ENCODE data around the gene RPLP1.

The RPLP1 gene

GRCh38 chr15:69414701-69415167 lies 37.9 kb upstream of the RPLP1 start:
- Histone ChIP-seq H3K79me2 (ENCODE audit: control insufficient read depth, low read length) (peaks cover 51% of the 10 kb centered on the region), H3K36me3 (ENCODE audit: control insufficient read depth, low read length) (peaks cover 44% of the 10 kb centered on the region), H3K27me3 (ENCODE audit: control insufficient read depth, low read length) (no peaks in the 10 kb centered on the region), H3K4me2 (ENCODE audit: low read length) (peak overlapping the region; percentile 93), H4K20me1 (ENCODE audit: control insufficient read depth, insufficient read depth, low read depth, low read length) (no peaks in the 10 kb centered on the region; the same call in 1 of the 2 replicates), H3K4me1 (ENCODE audit: control insufficient read depth, low read length) (peaks cover 19% of the 10 kb centered on the region), H3K9me3 (ENCODE audit: control insufficient read depth, insufficient read depth, low read length) (no peaks in the 10 kb centered on the region), H3K9me2 (replicated peaks; ENCODE audit: control insufficient read depth, low read length) (no peaks in the 10 kb centered on the region), H3F3A (ENCODE audit: control insufficient read depth, insufficient read depth) (no peaks in the 10 kb centered on the region), H3K4me3 (ENCODE audit: low read length) (peak overlapping the region; percentile 94), H3K27ac (ENCODE audit: low read depth, low read length) (peak overlapping the region; percentile 56)
- TF ChIP-seq CTCF (IDR thresholded peaks at IDR 0.05; ENCODE audit: low read depth, low read length, poor library complexity, severe bottlenecking) (no peak), EZH2phosphoT487 (IDR thresholded peaks at IDR 0.05; ENCODE audit: borderline replicate concordance, low read length) (no peak)

- Histone ChIP-seq H4K20me1 (ENCODE audit: control insufficient read depth, insufficient read depth, low read depth, low read length) (no peaks in the 10 kb centered on the region; the same call in 1 of the 2 replicates), H3K79me2 (ENCODE audit: control insufficient read depth, low read length) (peaks cover 52% of the 10 kb centered on the region), H3F3A (ENCODE audit: control insufficient read depth, insufficient read depth) (no peaks in the 10 kb centered on the region), H3K4me3 (ENCODE audit: low read length) (peak overlapping the region; percentile 94), H3K4me2 (ENCODE audit: low read length) (peak overlapping the region; percentile 93), H3K4me1 (ENCODE audit: control insufficient read depth, low read length) (peaks cover 19% of the 10 kb centered on the region), H3K27me3 (ENCODE audit: control insufficient read depth, low read length) (no peaks in the 10 kb centered on the region), H3K9me3 (ENCODE audit: control insufficient read depth, insufficient read depth, low read length) (no peaks in the 10 kb centered on the region), H3K36me3 (ENCODE audit: control insufficient read depth, low read length) (peaks cover 51% of the 10 kb centered on the region), H3K9me2 (replicated peaks; ENCODE audit: control insufficient read depth, low read length) (no peaks in the 10 kb centered on the region), H3K27ac (ENCODE audit: low read depth, low read length) (no peak overlapping the region)
- no peak for TF ChIP-seq EZH2phosphoT487 (IDR thresholded peaks at IDR 0.05; ENCODE audit: borderline replicate concordance, low read length)
- TF ChIP-seq CTCF (IDR thresholded peaks at IDR 0.05; ENCODE audit: low read depth, low read length, poor library complexity, severe bottlenecking) = no peak
Observed at GRCh38 chr15:69415381-69415780, 37.2 kb upstream of the RPLP1 start.

GRCh38 chr15:69417581-69417980 lies 35.0 kb upstream of the RPLP1 start:
- H3K4me2 ChIP-seq (ENCODE audit: low read length) = no peak overlapping the region
- no peaks in the 10 kb centered on the region for H3F3A ChIP-seq (ENCODE audit: control insufficient read depth, insufficient read depth)
- no peak overlapping the region for H3K4me3 ChIP-seq (ENCODE audit: low read length)
- H4K20me1 ChIP-seq (ENCODE audit: control insufficient read depth, insufficient read depth, low read depth, low read length) = peaks cover 3% of the 10 kb centered on the region; the same call in 1 of the 2 replicates
- H3K27ac ChIP-seq (ENCODE audit: low read depth, low read length) = no peak overlapping the region
- peaks cover 73% of the 10 kb centered on the region for H3K36me3 ChIP-seq (ENCODE audit: control insufficient read depth, low read length)
- no peaks in the 10 kb centered on the region for H3K27me3 ChIP-seq (ENCODE audit: control insufficient read depth, low read length)
- H3K4me1 ChIP-seq (ENCODE audit: control insufficient read depth, low read length) = peaks cover 19% of the 10 kb centered on the region
- H3K79me2 ChIP-seq (ENCODE audit: control insufficient read depth, low read length) = peaks cover 56% of the 10 kb centered on the region
- no peaks in the 10 kb centered on the region for H3K9me2 ChIP-seq (replicated peaks; ENCODE audit: control insufficient read depth, low read length)
- TF ChIP-seq EZH2phosphoT487 (IDR thresholded peaks at IDR 0.05; ENCODE audit: borderline replicate concordance, low read length) (no peak), CTCF (IDR thresholded peaks at IDR 0.05; ENCODE audit: low read depth, low read length, poor library complexity, severe bottlenecking) (no peak)
- no peaks in the 10 kb centered on the region for H3K9me3 ChIP-seq (ENCODE audit: control insufficient read depth, insufficient read depth, low read length)

Measured in DOHH2 (cell line).